Suppressor macrophage treated with lipopolysaccharide for 1 hour (primary cell): Measurements from ENCODE around the gene HSPH1.
"Not testable (repeated sequence)": the region's sequence is repeated elsewhere in the genome, so short reads cannot be mapped to it uniquely, and the experiment has no call there.

Experiments
- DNase-seq, 3 donors: peaks; one replicate each; pipeline ENCODE4 v3.0.0-alpha.2; 2020 to 2022

Gene HSPH1

GRCh38 chr13:31122544-31123260, 39.0 kb downstream of the HSPH1 start:
- no peak for DNase-seq

DNA sequence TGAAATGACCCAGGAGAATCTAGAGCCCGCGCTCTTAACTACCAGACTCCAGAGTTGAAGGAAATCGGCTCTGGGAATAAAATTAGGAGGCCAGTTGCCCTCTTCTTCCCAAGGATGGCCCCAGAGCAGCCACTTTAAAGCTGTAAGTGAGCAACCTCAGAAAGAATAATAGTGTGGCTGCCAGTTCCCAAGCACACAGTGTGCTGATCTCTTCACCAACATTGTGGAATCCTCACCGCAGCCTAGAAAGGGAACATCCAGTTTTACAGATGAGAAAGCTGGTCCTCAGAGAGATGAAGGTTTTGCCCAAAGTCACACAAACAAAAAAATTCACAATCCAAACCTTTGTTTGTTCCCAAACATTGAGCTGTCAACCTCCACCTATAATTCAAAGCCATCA, 39.6 kb downstream of the HSPH1 start:
- no peak for DNase-seq

DNA sequence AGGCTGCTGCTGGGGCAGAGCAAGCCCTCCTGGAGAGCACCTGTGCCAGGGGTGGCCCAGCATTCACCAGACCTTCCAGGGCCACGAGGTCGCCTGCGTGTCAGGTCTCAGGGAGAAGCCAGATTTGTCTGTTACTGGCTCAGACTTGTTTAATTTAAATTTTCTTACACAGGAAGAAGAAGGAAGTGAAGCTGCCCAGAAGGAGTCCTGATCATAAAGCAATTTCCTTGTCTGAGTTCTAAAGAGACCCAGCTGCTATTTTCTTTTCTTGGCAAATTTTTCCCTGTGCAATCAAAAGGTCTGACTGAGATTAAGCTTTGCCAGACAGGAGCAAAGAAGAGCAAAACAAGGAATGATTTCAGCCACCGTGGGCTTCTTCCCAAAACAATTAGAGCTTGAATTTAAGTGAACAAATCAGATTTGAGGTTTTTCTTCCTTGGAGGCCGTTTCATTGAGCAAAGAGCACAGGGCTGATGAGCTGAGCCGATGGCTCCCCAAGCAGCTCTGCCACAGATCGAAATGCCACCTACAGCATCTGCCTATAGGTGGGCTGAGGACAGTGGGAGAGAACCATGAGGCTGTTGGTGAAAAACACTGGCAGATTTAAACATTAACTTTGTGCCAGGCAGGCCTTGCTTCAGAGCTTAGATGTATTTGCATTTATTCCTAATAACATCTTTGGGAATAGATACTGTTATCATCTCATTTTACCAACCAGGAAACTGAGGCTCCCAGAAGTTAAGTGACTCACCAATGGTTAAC, 40.1 kb downstream of the HSPH1 start:
- peak in 1 of 3 donors; percentile 14 for DNase-seq

GRCh38 chr13:31119966-31120700, 41.6 kb downstream of the HSPH1 start:
- no peak for DNase-seq

GRCh38 chr13:31119526-31119925, 42.2 kb downstream of the HSPH1 start:
- DNase-seq, result no peak

GRCh38 chr13:31116224-31116623, 45.5 kb downstream of the HSPH1 start:
- no peak for DNase-seq

DNA sequence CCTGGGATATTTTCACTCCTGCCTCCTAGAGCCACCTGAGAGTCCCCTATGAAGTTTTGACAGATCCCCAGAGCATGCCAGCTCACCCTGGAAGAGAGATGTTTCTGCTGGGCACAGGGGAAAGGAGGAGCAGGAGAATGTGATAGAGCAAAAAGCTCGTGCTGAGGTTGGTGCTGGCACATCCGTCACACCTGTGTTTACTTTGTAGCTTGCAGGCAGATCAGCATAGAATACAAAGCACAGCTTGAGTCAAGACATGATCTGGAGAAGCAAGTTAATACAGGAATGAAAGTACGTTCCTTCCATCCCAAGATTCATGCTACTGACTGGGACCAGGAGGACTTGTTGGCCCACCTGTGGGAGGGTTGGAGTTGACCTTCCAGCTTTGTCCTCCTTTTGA, 46.1 kb downstream of the HSPH1 start:
- DNase-seq, result no peak

DNA sequence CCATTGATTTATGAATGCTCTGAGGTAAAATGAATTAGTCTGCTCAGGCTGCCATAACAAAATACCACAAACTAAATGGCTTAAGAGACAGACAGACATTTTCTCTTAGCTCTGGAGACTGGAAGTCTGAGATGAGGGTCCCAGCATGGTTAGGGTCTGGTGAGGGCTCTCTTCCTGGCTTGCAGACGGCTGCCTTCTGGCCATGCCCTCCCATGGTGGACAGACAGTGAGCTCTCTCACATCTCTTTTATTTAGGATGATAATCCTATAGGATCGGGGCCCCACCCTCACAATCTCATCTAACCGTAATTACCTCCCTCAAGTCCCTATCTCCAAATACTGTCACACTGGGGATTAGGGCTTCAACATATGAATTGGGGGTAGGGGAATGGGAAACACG, 47.1 kb downstream of the HSPH1 start:
- no peak for DNase-seq

DNA sequence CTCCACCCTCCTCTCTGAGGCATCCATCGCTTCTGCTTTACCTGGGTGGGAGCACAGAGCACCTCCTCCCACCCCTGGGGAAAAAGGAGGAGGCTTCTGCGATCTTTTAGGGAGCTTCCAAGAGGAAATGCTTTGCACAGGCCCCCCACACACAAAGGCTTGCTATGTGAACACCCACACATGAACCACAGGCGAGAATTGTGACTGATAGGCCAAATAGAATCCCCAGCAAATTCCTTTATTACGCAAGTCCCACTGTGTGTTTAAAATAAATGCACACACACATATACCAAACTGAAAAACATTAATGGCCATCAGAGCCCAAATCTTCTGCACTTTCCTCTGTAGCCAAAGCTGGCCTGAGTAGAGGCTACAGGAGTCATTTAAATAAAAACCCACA, 50.6 kb downstream of the HSPH1 start:
- DNase-seq, result peak; percentile 84 to 89 (median 86)

DNA sequence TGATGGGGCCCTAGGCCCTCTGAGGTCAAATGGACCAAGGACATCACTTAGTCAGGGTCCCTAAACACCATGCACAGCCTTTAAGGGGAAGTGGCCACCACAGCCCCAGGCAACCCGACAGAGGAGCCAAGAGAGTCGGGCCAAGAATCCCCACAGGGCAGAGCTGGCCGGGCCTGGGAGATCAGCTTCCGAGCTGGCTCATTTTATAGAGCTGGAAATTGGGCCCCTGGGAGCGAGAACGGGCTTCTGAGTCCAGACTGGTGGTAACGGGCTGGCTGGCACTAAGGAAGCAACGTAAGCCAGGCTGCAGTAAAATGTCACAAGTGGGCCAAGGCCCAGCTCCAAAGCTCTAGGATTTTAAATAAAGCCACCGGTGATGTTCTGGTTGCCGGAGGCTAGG, 51.1 kb downstream of the HSPH1 start:
- DNase-seq, result no peak

GRCh38 chr13:31110169-31110568, 51.5 kb downstream of the HSPH1 start:
- DNase-seq, result no peak

DNA sequence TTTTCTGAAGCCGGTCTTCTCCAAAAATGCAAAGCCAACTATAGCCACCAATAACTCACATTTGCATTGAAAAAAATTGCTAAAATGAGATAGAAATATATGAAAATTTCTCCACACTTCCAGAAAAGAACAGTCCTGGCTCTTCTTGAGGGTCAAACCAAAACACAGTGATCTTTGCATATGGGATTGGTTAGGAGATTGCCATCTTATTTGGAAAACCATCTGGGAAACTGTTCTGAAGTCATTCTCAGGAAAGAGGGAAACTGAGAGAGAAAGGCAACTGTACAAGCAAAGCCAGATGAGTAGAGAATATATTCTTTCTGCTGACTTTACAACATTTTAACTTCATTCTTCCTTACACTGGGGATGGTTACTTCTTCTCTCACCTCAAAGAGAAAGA, 54.6 kb downstream of the HSPH1 start:
- DNase-seq, result no peak

DNA sequence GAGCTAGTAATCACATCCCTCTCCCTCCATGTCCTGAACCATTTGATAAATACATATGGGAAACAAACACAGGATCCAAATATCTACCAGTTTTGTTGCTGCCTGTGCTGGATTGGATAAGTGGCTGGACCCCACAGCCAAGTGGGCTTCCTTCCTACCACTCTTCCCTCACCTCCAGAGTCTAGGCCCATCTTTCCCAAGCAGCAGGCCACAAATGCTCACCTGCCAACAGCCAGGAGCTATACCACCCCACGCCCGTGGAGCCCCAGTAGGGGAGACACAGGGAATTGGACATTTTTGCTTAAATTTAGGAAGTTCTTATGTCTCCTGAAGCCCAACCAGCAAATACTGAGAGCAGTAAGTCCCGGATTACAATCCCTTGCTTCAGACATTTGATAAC, 55.8 kb downstream of the HSPH1 start:
- DNase-seq, result no peak

DNA sequence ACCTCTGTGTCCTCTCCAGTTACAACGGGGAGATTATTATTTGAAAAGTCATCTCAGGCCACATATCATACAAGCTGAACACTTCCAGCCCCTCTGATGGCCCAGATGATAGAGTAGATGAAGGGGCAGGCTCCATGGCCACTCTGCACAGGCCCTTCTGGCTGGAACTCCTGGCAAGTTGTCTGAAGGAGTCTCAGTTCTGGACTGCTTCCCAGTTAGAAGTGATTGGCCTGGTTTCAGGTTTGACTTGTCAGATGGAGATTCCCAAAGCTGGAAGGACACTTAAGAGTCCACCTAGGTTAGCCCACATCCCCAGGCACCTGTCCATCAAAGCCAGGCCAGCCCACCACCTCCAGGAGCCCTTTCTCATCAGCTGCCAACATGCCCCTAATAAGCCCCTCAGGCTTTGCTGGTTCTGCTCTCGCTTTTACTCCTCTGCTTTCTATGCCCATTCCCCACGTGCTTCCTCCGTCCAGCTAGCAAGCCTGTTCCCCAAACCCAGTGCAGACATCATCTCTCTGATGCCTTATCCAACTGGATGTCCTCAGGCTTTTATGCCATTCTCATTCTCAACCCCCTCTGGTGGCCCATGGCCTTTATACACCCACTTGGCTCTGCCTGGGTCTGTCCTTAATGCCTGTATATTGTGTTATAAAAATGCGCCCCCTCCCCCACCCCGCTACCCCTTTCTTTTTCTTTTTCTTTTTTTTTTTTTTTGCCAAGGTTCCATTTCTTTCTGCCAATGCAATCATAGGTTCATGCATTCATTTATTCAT, 56.5 kb downstream of the HSPH1 start:
- DNase-seq, result no peak

GRCh38 chr13:31102905-31103304, 58.8 kb downstream of the HSPH1 start:
- no peak for DNase-seq

DNA sequence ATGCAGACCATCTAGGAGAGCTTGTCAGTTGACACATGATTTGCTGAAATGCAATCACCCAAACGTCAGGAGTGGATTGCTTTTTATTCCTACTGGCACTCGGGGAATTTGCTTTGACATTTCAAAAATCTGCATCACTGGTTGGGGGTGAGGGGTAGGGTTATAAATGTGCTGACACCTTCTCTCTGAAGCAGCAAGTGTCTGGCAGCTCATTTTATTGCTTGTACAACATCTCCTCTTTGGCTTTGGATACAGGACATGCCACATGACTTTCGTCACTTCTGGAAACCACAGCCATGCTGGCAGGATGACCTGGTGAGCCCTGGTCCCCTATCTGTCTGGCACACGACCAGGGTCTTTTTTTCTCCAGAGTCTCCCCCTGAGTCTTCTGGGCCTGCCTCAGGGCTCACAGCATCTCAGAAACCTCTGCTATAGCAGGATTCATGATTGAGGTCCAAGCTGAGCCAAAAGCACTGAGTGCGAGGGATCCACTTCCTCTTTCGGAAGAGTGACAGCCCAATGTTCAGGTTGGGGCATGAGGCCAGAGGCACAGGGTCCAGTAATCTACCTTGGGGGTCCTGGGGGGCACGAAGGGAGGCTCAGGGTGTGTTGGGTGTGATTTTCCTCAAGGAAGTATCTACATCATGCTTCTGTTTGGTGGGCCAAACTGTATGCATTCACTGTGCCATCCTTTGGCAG, 60.1 kb downstream of the HSPH1 start:
- DNase-seq, result no peak

DNA sequence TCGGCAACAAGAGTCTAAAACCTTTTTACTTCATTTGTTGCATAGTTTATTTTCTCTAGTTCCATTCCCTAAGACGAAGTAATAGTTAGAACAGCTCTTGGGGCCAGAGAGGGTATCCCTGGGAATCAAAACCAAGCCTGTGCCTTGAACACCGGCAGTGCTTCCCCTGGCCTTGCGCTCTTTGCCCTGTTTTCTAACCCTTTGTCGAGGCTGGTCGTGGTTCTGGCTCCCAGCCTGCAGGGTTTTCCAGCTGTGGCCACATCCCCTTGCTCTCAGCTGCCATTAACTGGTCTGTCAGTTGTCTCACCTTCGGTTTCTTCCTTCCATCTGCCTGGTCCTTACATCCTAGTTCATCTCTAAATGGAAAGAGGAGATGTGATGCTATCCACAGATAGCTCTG, 61.0 kb downstream of the HSPH1 start:
- DNase-seq, result no peak

DNA sequence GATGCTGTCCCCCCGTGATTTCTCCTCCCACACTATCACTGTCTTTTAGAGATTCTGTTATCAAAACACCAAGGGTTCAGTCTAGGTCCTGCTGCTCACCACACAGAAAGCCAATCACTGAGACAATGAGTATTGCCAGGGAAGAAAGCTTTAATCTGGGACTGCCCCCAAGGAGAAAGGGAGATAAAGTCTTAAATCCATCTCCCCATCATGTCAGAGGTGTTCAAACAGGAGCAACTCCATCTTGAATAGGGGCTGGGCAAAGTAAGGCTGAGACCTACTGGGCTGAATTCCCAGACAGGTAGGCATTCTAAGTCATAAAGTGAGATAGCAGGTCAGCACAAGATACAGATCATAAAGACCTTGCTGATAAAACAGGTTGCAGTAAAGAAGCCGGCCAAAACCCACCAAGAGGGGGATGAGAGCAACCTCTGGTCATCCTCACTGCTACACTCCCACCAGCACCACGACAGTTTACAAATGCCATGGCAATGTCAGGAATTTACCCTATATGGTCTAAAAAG, 63.7 kb downstream of the HSPH1 start:
- not testable (repeated sequence) for DNase-seq

GRCh38 chr13:31096654-31097302, 64.9 kb downstream of the HSPH1 start:
- peak in 1 of 3 donors; percentile 10 for DNase-seq

DNA sequence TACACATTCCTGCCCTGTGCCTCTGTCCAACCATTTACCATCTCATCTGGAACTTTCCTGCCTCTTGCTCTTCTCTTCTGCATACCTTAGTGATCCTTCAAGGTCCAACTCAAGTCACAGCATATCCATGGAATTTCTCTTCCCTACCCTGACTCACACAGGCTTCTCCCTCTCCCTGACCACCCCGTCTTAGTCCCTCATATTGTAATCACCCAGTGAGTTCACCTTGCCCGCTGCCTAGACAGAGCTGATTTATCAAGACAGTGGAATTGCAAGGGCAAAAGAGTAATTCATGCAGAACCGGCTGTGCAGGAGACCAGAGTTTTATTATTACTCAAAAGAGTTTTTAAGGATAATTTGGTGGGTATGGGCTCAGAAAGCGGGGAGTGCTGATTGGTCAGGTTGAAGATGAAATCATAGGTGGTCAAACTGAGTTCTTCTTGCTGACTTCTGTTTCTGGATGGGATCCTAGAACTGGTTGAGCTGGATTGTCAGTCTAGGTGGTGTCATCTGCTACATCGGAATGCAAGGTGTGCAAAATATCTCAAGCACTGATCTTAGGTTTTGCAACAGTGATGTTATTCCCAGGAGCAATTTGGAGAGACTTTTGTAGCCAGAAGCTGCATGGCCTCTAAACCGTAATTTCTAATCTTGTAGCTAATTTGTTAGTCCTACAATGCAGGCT, 67.2 kb downstream of the HSPH1 start:
- no peak for DNase-seq
